Loucy (cell line): ENCODE results near the gene DLG2.

Source experiments
- H2AFZ ChIP-seq: fragments of 200-600 bp; sonication (generic); 2 replicates; pipeline ENCODE4 v1.6.0; 2016; ENCODE audit warnings: antibody characterized with exemption, mild to moderate bottlenecking, low read length, moderate library complexity
- H3F3A ChIP-seq: fragments of 200-600 bp; 2 replicates; pipeline ENCODE4 v1.6.0; 2016; ENCODE audit warnings: antibody characterized with exemption, low read depth, mild to moderate bottlenecking
- H3K27me3 ChIP-seq: fragments of 200-600 bp; sonication (generic); 2 replicates; pipeline ENCODE4 v1.6.1; 2014; ENCODE audit warnings: low read length, mild to moderate bottlenecking; ENCODE audit not compliant: insufficient read depth, poor library complexity, severe bottlenecking
- H3K36me3 ChIP-seq: fragments of 200-600 bp; sonication (generic); 2 replicates; pipeline ENCODE4 v1.6.1; 2016; ENCODE audit warnings: low read length; ENCODE audit not compliant: insufficient read depth
- H3K4me1 ChIP-seq: fragments of 200-600 bp; sonication (generic); 2 replicates; pipeline ENCODE4 v1.5.1; 2014; ENCODE audit warnings: low read length, mild to moderate bottlenecking; ENCODE audit not compliant: insufficient read depth, poor library complexity, severe bottlenecking
- H3K4me2 ChIP-seq: fragments of 200-600 bp; sonication (generic); 2 replicates; pipeline ENCODE4 v1.6.0; 2014; ENCODE audit warnings: antibody characterized with exemption, low read length, low read depth, mild to moderate bottlenecking; ENCODE audit not compliant: poor library complexity, severe bottlenecking
- H3K4me3 ChIP-seq: fragments of 200-600 bp; sonication (generic); 2 replicates; pipeline ENCODE4 v1.5.1; 2014; ENCODE audit warnings: low read length, mild to moderate bottlenecking, mixed read lengths; ENCODE audit not compliant: poor library complexity, severe bottlenecking
- H3K79me2 ChIP-seq: fragments of 200-600 bp; sonication (generic); 2 replicates; pipeline ENCODE4 v1.6.1; 2014; ENCODE audit warnings: low read length; ENCODE audit not compliant: insufficient read depth
- H3K9ac ChIP-seq: fragments of 200-600 bp; sonication (generic); 2 replicates; pipeline ENCODE4 v1.6.0; 2014; ENCODE audit warnings: mild to moderate bottlenecking, low read depth, low read length, moderate library complexity; ENCODE audit not compliant: poor library complexity, severe bottlenecking
- H3K9me2 ChIP-seq: fragments of 200-600 bp; sonication (generic); replicated peaks from 2 replicates; pipeline ENCODE4 v1.6.1; 2016; ENCODE audit warnings: low read depth, low read length, mixed read lengths
- H3K9me3 ChIP-seq: fragments of 200-600 bp; sonication (generic); 2 replicates; pipeline ENCODE4 v1.6.1; 2014; ENCODE audit warnings: mild to moderate bottlenecking, antibody characterized with exemption, low read length, low read depth; ENCODE audit not compliant: insufficient read depth
- H4K20me1 ChIP-seq: fragments of 200-600 bp; sonication (generic); 2 replicates; pipeline ENCODE4 v1.6.0; 2014; ENCODE audit warnings: antibody characterized with exemption, low read length, mild to moderate bottlenecking; ENCODE audit not compliant: insufficient read depth, poor library complexity, severe bottlenecking
- EZH2phosphoT487 ChIP-seq: fragments of 200-600 bp; IDR thresholded peaks from 2 replicates; pipeline ENCODE4 v1.6.1; 2018; ENCODE audit warnings: antibody characterized with exemption, mild to moderate bottlenecking, moderate library complexity, borderline replicate concordance
- TF ChIP-seq, protein P1 (sequence below): fragments of 200-600 bp; sonication (generic); conservative IDR thresholded peaks from 2 replicates; pipeline ENCODE4 v1.5.1; 2014; ENCODE audit warnings: mild to moderate bottlenecking, antibody characterized with exemption, low read length

Gene DLG2

DNA sequence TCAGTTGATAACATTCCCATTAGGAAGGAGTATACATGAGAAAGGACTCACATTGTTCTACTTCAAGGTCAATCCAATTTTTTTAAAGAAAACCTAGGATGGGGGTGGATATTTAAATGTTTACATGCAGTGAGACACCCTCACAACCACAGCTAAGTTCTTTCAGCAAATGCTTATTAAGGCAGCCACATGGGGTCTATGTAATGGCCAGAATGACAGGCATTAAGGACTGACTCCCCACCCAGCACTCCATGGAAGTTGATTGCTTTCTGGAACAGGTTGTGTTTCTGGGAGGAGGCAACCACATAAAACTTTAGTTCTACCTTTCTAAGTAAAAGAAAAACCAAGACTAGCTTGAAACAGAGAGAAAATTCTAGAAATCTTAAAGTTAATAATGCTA, 1678.9 kb downstream of the DLG2 start:
- Histone ChIP-seq H2AFZ (no peak overlapping the region), H3K4me1 (no peaks in the 10 kb centered on the region), H3K9ac (no peak overlapping the region), H3K4me3 (no peak overlapping the region), H4K20me1 (no peaks in the 10 kb centered on the region), H3K4me2 (no peak overlapping the region), H3K79me2 (no peaks in the 10 kb centered on the region), H3K36me3 (no peaks in the 10 kb centered on the region), H3F3A (no peaks in the 10 kb centered on the region), H3K9me3 (no peaks in the 10 kb centered on the region), H3K9me2 (no peaks in the 10 kb centered on the region), H3K27me3 (no peaks in the 10 kb centered on the region)
- no peak for TF ChIP-seq EZH2phosphoT487
- TF ChIP-seq, protein P1, sequence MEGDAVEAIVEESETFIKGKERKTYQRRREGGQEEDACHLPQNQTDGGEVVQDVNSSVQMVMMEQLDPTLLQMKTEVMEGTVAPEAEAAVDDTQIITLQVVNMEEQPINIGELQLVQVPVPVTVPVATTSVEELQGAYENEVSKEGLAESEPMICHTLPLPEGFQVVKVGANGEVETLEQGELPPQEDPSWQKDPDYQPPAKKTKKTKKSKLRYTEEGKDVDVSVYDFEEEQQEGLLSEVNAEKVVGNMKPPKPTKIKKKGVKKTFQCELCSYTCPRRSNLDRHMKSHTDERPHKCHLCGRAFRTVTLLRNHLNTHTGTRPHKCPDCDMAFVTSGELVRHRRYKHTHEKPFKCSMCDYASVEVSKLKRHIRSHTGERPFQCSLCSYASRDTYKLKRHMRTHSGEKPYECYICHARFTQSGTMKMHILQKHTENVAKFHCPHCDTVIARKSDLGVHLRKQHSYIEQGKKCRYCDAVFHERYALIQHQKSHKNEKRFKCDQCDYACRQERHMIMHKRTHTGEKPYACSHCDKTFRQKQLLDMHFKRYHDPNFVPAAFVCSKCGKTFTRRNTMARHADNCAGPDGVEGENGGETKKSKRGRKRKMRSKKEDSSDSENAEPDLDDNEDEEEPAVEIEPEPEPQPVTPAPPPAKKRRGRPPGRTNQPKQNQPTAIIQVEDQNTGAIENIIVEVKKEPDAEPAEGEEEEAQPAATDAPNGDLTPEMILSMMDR, result no peak

- Histone ChIP-seq H3K9me2 (no peaks in the 10 kb centered on the region), H3K27me3 (no peaks in the 10 kb centered on the region), H3K4me1 (no peaks in the 10 kb centered on the region)
These were observed 1681.2 kb downstream of the DLG2 start for GRCh38 chr11:83945976-83946375.

GRCh38 chr11:83941050-83941449, 1686.1 kb downstream of the DLG2 start:
- Histone ChIP-seq H3K4me3 (no peak overlapping the region), H3K27me3 (no peaks in the 10 kb centered on the region), H4K20me1 (no peaks in the 10 kb centered on the region), H3F3A (no peaks in the 10 kb centered on the region), H3K4me1 (no peaks in the 10 kb centered on the region), H3K79me2 (no peaks in the 10 kb centered on the region), H3K4me2 (no peak overlapping the region), H3K9ac (no peak overlapping the region), H3K36me3 (no peaks in the 10 kb centered on the region), H3K9me3 (no peaks in the 10 kb centered on the region), H2AFZ (no peak overlapping the region), H3K9me2 (no peaks in the 10 kb centered on the region)
- TF ChIP-seq, protein P1, result no peak

More at GRCh38 chr11:83945976-83946375, 1681.2 kb downstream of the DLG2 start:
- no peaks in the 10 kb centered on the region for H3K36me3 ChIP-seq
- H3K79me2 ChIP-seq, result no peaks in the 10 kb centered on the region
- no peak overlapping the region for H3K4me3 ChIP-seq
- no peak overlapping the region for H3K4me2 ChIP-seq
- no peak for TF ChIP-seq EZH2phosphoT487
- TF ChIP-seq, protein P1, result no peak
- no peak overlapping the region for H3K9ac ChIP-seq
- no peaks in the 10 kb centered on the region for H4K20me1 ChIP-seq
- H2AFZ ChIP-seq, result no peak overlapping the region
- H3F3A ChIP-seq, result no peaks in the 10 kb centered on the region
- H3K9me3 ChIP-seq, result no peaks in the 10 kb centered on the region
